Measurements from ENCODE around the gene CD86.

Gene CD86

GRCh38 chr3:122100591-122101463 is 45.7 kb downstream of the CD86 start:
- Histone ChIP-seq H3K9me3 (ENCODE audit: low read depth, low read length) (no peaks in the 10 kb centered on the region), H3K9ac (ENCODE audit: insufficient read length) (no peak overlapping the region), H3K27ac (no peak overlapping the region), H3K4me3 (no peak overlapping the region), H3K36me3 (ENCODE audit: insufficient read depth, low read length) (no peaks in the 10 kb centered on the region)
- DNase-seq (ENCODE audit: low read depth, low spot score) = no peak
- no peak for TF ChIP-seq POLR2AphosphoS5 (IDR thresholded peaks at IDR 0.05; ENCODE audit: borderline replicate concordance, low read depth, low read length)
- no peak for TF ChIP-seq EZH2 (IDR thresholded peaks at IDR 0.05)
- no peak for TF ChIP-seq FOXP2 (optimal IDR thresholded peaks at IDR 0.05; ENCODE audit: control extremely low read depth, extremely low read length, insufficient read depth)

GRCh38 chr3:122101646-122102045 is 46.5 kb downstream of the CD86 start:
- H3K9ac ChIP-seq (ENCODE audit: insufficient read length) = no peak overlapping the region
- TF ChIP-seq POLR2AphosphoS5 (IDR thresholded peaks at IDR 0.05; ENCODE audit: borderline replicate concordance, low read depth, low read length) = no peak
- TF ChIP-seq EZH2 (IDR thresholded peaks at IDR 0.05) = no peak
- no peak for TF ChIP-seq FOXP2 (optimal IDR thresholded peaks at IDR 0.05; ENCODE audit: control extremely low read depth, extremely low read length, insufficient read depth)
- H3K4me3 ChIP-seq = no peak overlapping the region
- no peak overlapping the region for H3K27ac ChIP-seq
- no peaks in the 10 kb centered on the region for H3K9me3 ChIP-seq (ENCODE audit: low read depth, low read length)
- no peaks in the 10 kb centered on the region for H3K36me3 ChIP-seq (ENCODE audit: insufficient read depth, low read length)
- peak; percentile 67 for DNase-seq (ENCODE audit: low read depth, low spot score)

GRCh38 chr3:122102191-122102935 is 47.2 kb downstream of the CD86 start:
- Histone ChIP-seq H3K36me3 (ENCODE audit: insufficient read depth, low read length) (no peaks in the 10 kb centered on the region), H3K4me3 (no peak overlapping the region), H3K9me3 (ENCODE audit: low read depth, low read length) (no peaks in the 10 kb centered on the region), H3K9ac (ENCODE audit: insufficient read length) (no peak overlapping the region), H3K27ac (no peak overlapping the region)
- DNase-seq (ENCODE audit: low read depth, low spot score) = no peak
- TF ChIP-seq FOXP2 (optimal IDR thresholded peaks at IDR 0.05; ENCODE audit: control extremely low read depth, extremely low read length, insufficient read depth) (no peak), POLR2AphosphoS5 (IDR thresholded peaks at IDR 0.05; ENCODE audit: borderline replicate concordance, low read depth, low read length) (no peak)

- H3K36me3 ChIP-seq (ENCODE audit: insufficient read depth, low read length) = no peaks in the 10 kb centered on the region
- H3K4me3 ChIP-seq = no peak overlapping the region
- H3K9me3 ChIP-seq (ENCODE audit: low read depth, low read length) = no peaks in the 10 kb centered on the region
- no peak overlapping the region for H3K9ac ChIP-seq (ENCODE audit: insufficient read length)
- TF ChIP-seq FOXP2 (optimal IDR thresholded peaks at IDR 0.05; ENCODE audit: control extremely low read depth, extremely low read length, insufficient read depth) = no peak
- TF ChIP-seq EZH2 (IDR thresholded peaks at IDR 0.05) = no peak
- TF ChIP-seq POLR2AphosphoS5 (IDR thresholded peaks at IDR 0.05; ENCODE audit: borderline replicate concordance, low read depth, low read length) = no peak
- H3K27ac ChIP-seq = no peak overlapping the region
- DNase-seq (ENCODE audit: low read depth, low spot score) = no peak
These were observed 48.8 kb downstream of the CD86 start for GRCh38 chr3:122103821-122104514.

DNA sequence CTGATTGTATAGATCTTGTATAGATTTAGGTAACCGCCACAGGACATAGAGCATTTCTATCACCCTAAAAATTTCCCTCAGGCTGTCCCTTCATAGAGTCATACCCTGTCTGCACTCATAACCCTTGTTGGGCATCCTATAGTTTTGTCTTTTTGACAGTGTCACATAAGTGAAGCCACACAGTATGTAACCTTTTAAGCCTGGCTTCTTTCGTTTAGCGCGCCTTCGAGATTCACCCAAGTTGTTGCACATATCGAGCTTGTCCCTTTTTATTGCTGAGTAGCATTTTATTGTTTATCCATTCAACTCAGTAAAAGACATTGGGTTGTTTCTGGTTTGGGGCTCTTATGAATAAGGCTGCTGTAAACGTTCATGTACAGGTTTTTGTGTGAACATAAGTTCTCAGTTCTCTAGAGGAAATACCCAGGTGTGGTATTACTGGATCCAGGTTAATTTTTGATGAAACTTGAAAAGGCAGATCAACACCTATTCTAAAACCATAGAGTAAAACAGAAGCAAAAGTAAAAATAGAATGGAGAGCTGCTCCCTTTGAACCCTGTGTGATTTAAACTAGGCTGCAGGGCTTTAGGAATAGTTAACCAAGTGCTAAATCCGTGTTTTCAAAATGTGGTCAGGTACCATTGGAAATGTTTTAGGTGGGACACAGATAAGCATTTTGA is 49.5 kb downstream of the CD86 start:
- no peak for TF ChIP-seq EZH2 (IDR thresholded peaks at IDR 0.05)
- no peak for TF ChIP-seq POLR2AphosphoS5 (IDR thresholded peaks at IDR 0.05; ENCODE audit: borderline replicate concordance, low read depth, low read length)
- TF ChIP-seq FOXP2 (optimal IDR thresholded peaks at IDR 0.05; ENCODE audit: control extremely low read depth, extremely low read length, insufficient read depth) = no peak
- no peak for DNase-seq (ENCODE audit: low read depth, low spot score)
- no peak overlapping the region for H3K4me3 ChIP-seq
- H3K36me3 ChIP-seq (ENCODE audit: insufficient read depth, low read length) = no peaks in the 10 kb centered on the region
- H3K9me3 ChIP-seq (ENCODE audit: low read depth, low read length) = no peaks in the 10 kb centered on the region
- no peak overlapping the region for H3K27ac ChIP-seq
- no peak overlapping the region for H3K9ac ChIP-seq (ENCODE audit: insufficient read length)

DNA sequence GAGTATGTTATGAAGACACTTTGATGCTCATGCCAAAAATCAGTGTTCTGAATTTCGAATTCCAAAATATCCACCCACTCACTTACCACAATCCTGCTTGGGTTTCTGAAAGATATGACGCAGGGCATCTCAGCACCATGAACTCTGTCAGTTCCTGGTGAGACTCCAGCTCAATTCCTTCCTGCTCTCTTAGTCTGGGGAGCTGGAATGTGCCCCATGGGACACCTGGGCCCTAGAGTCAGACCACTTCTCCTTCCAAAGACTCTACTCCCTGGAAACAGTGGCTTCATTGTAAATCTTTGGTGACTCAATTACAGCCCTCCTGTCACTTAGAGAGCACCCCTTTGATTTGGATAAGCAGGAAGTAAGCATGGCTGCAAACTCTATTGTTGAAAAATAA is 50.5 kb downstream of the CD86 start:
- H3K9ac ChIP-seq (ENCODE audit: insufficient read length) = no peak overlapping the region
- TF ChIP-seq POLR2AphosphoS5 (IDR thresholded peaks at IDR 0.05; ENCODE audit: borderline replicate concordance, low read depth, low read length) (no peak), FOXP2 (optimal IDR thresholded peaks at IDR 0.05; ENCODE audit: control extremely low read depth, extremely low read length, insufficient read depth) (no peak), EZH2 (IDR thresholded peaks at IDR 0.05) (no peak)
- H3K36me3 ChIP-seq (ENCODE audit: insufficient read depth, low read length) = no peaks in the 10 kb centered on the region
- no peaks in the 10 kb centered on the region for H3K9me3 ChIP-seq (ENCODE audit: low read depth, low read length)
- H3K27ac ChIP-seq = no peak overlapping the region
- H3K4me3 ChIP-seq = no peak overlapping the region
- DNase-seq (ENCODE audit: low read depth, low spot score) = no peak

- Histone ChIP-seq H3K9me3 (ENCODE audit: low read depth, low read length) (no peaks in the 10 kb centered on the region), H3K9ac (ENCODE audit: insufficient read length) (no peak overlapping the region), H3K27ac (no peak overlapping the region), H3K4me3 (no peak overlapping the region), H3K36me3 (ENCODE audit: insufficient read depth, low read length) (no peaks in the 10 kb centered on the region)
- no peak for DNase-seq (ENCODE audit: low read depth, low spot score)
- no peak for TF ChIP-seq POLR2AphosphoS5 (IDR thresholded peaks at IDR 0.05; ENCODE audit: borderline replicate concordance, low read depth, low read length)
These were observed 52.0 kb downstream of the CD86 start for GRCh38 chr3:122107171-122107570.

DNA sequence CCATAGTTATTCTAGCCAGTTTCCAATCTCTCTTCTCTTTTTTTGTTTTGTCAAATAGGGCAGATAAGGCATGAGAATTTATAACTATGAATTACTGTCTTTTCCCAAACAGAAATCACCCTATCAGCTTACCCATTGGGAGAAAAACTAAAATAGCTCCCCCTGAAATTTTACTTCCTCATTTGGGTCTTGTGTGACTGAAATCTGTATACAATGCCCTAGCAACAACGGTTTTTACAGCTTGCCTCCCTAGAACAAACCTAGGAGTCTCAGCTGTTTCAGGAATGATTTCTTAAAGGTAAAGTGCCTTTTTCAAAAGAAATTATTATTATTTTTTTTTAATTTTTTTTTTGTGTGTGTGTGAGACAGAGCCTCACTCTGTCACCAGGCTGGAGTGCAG is 56.8 kb downstream of the CD86 start:
- Histone ChIP-seq H3K27ac (no peak overlapping the region), H3K9me3 (ENCODE audit: low read depth, low read length) (no peaks in the 10 kb centered on the region), H3K36me3 (ENCODE audit: insufficient read depth, low read length) (no peaks in the 10 kb centered on the region), H3K9ac (ENCODE audit: insufficient read length) (no peak overlapping the region), H3K4me3 (no peak overlapping the region)
- TF ChIP-seq POLR2AphosphoS5 (IDR thresholded peaks at IDR 0.05; ENCODE audit: borderline replicate concordance, low read depth, low read length) = no peak
- no peak for TF ChIP-seq EZH2 (IDR thresholded peaks at IDR 0.05)
- no peak for DNase-seq (ENCODE audit: low read depth, low spot score)
